Neural progenitor cell (in vitro differentiated cells): Measurements from ENCODE around the gene RRAGD. TPM values are rescaled to one million over a fixed set of nuclear protein-coding genes. Genes with fewer than 3 reads are reported as not detected.

Source experiments
- DNase-seq: peaks from one replicate; pipeline ENCODE4 v3.0.0-alpha.2; 2016; ENCODE audit warnings: low spot score
- H2AFZ ChIP-seq: fragments of 200-600 bp; sonication (generic); replicated peaks from 2 replicates; pipeline ENCODE4 v1.6.1; 2016; ENCODE audit warnings: antibody characterized with exemption
- H3F3A ChIP-seq: fragments of 200-600 bp; sonication (generic); 2 replicates; pipeline ENCODE4 v1.6.1; 2016; ENCODE audit warnings: antibody characterized with exemption, low read depth
- H3K27ac ChIP-seq: fragments of 200-600 bp; sonication (generic); 2 replicates; pipeline ENCODE4 v1.5.1; 2016; ENCODE audit warnings: mild to moderate bottlenecking
- H3K27me3 ChIP-seq: fragments of 200-600 bp; sonication (generic); 2 replicates; pipeline ENCODE4 v1.6.1; 2016; ENCODE audit warnings: mild to moderate bottlenecking, moderate library complexity
- H3K36me3 ChIP-seq: fragments of 200-600 bp; sonication (generic); 2 replicates; pipeline ENCODE4 v1.5.1; 2016
- H3K4me1 ChIP-seq: fragments of 200-600 bp; sonication (generic); 2 replicates; pipeline ENCODE4 v1.6.1; 2016; ENCODE audit warnings: mixed run types
- H3K4me2 ChIP-seq: fragments of 200-600 bp; sonication (generic); 2 replicates; pipeline ENCODE4 v1.6.1; 2016
- H3K4me3 ChIP-seq: fragments of 200-600 bp; sonication (generic); 2 replicates; pipeline ENCODE4 v1.5.1; 2016
- H3K79me2 ChIP-seq: fragments of 200-600 bp; sonication (generic); 2 replicates; pipeline ENCODE4 v1.6.1; 2016; ENCODE audit warnings: low read depth
- H3K9ac ChIP-seq: fragments of 200-600 bp; sonication (generic); 2 replicates; pipeline ENCODE4 v1.6.1; 2016
- H3K9me3 ChIP-seq: fragments of 200-600 bp; sonication (generic); 2 replicates; pipeline ENCODE4 v1.5.1; 2016; ENCODE audit warnings: low read depth
- H4K20me1 ChIP-seq: fragments of 200-600 bp; sonication (generic); 2 replicates; pipeline ENCODE4 v1.6.1; 2016; ENCODE audit warnings: low read depth
- H3K27ac Mint-ChIP-seq: 3 replicates; pipeline ENCODE4 v1.8.0; 2021; ENCODE audit warnings: mixed read lengths
- H3K27me3 Mint-ChIP-seq: 2 replicates; pipeline ENCODE4 v1.8.0; 2022; ENCODE audit warnings: low read depth, mild to moderate bottlenecking, inconsistent platforms, moderate library complexity, mixed read lengths; ENCODE audit not compliant: insufficient read depth
- H3K36me3 Mint-ChIP-seq: 3 replicates; pipeline ENCODE4 v1.8.0; 2021; ENCODE audit warnings: mixed read lengths
- H3K4me1 Mint-ChIP-seq: 3 replicates; pipeline ENCODE4 v1.8.0; 2021; ENCODE audit warnings: mixed read lengths
- H3K4me3 Mint-ChIP-seq: 3 replicates; pipeline ENCODE4 v1.8.0; 2021; ENCODE audit warnings: mild to moderate bottlenecking, moderate library complexity, mixed read lengths
- H3K9me3 Mint-ChIP-seq: 3 replicates; pipeline ENCODE4 v1.8.0; 2020; ENCODE audit warnings: mixed read lengths
- EZH2 ChIP-seq: fragments of 200-600 bp; sonication (generic); IDR thresholded peaks from 2 replicates; pipeline ENCODE4 v1.6.1; 2017; ENCODE audit warnings: antibody characterized with exemption, mild to moderate bottlenecking, moderate library complexity
- EZH2phosphoT487 ChIP-seq: fragments of 200-600 bp; sonication (generic); IDR thresholded peaks from 2 replicates; pipeline ENCODE4 v1.6.1; 2017; ENCODE audit warnings: antibody characterized with exemption
- total RNA-seq: library from RNA; depleted of rRNA; stranded (reverse); fragments of >200 nt; gene quantifications from 2 replicates; pipeline ENCODE4 v1.2.3, GENCODE V29; 2015; ENCODE audit warnings: low replicate concordance
- TF ChIP-seq, protein P1 (sequence below): fragments of 200-600 bp; sonication (generic); IDR thresholded peaks from 2 replicates; pipeline ENCODE4 v1.5.1; 2017; ENCODE audit warnings: antibody characterized with exemption, mild to moderate bottlenecking

RRAGD gene
- total RNA-seq, 1 donor from 2014 or later = 20.7 TPM

DNA sequence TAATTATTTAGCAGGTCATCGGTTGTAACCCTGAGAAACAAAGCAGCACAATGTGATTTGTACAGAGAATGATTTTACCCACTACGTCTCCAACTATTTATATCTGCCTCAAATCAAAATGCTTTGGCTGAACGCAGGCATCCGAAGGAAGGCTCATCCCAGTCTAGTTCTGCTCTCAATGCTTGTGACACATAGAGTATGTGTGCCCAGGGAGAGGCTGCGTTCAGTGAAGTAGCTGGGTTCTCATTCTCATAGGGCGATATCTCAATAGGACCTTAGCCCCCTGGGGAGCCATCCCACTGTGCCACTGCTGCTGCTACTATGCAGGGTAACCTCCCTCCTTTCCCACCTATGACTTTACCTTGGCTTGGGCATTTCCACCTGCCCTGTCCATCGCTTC is 97.4 kb downstream of the RRAGD start:
- Histone ChIP-seq H3K36me3 (no peaks in the 10 kb centered on the region), H3K4me3 (no peak overlapping the region), H3K4me2 (no peak overlapping the region), H4K20me1 (no peaks in the 10 kb centered on the region), H3K27ac (no peak overlapping the region), H3K27me3 (no peaks in the 10 kb centered on the region), H3K9me3 (no peaks in the 10 kb centered on the region), H2AFZ (no peak overlapping the region), H3K79me2 (no peaks in the 10 kb centered on the region), H3F3A (peaks cover 10% of the 10 kb centered on the region), H3K4me1 (peaks cover 19% of the 10 kb centered on the region), H3K9ac (no peak overlapping the region)
- H3K4me1 Mint-ChIP-seq = peaks cover 35% of the 10 kb centered on the region
- TF ChIP-seq, protein P1, sequence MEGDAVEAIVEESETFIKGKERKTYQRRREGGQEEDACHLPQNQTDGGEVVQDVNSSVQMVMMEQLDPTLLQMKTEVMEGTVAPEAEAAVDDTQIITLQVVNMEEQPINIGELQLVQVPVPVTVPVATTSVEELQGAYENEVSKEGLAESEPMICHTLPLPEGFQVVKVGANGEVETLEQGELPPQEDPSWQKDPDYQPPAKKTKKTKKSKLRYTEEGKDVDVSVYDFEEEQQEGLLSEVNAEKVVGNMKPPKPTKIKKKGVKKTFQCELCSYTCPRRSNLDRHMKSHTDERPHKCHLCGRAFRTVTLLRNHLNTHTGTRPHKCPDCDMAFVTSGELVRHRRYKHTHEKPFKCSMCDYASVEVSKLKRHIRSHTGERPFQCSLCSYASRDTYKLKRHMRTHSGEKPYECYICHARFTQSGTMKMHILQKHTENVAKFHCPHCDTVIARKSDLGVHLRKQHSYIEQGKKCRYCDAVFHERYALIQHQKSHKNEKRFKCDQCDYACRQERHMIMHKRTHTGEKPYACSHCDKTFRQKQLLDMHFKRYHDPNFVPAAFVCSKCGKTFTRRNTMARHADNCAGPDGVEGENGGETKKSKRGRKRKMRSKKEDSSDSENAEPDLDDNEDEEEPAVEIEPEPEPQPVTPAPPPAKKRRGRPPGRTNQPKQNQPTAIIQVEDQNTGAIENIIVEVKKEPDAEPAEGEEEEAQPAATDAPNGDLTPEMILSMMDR = no peak
- TF ChIP-seq EZH2phosphoT487 (no peak), EZH2 (no peak)
- no peak overlapping the region for H3K27ac Mint-ChIP-seq
- peaks cover 9% of the 10 kb centered on the region for H3K36me3 Mint-ChIP-seq
- H3K9me3 Mint-ChIP-seq = peaks cover 12% of the 10 kb centered on the region
- peaks cover 7% of the 10 kb centered on the region for H3K27me3 Mint-ChIP-seq
- H3K4me3 Mint-ChIP-seq = no peak overlapping the region
- DNase-seq = no peak

Other genes with a start within 250 kb of the RRAGD start
- not detected in 2 replicates for gene GABRR1, start 194.9 kb downstream of the RRAGD start, total RNA-seq
- 0.28 TPM in 1 of 2 replicates, not detected in the other for gene GABRR2, start 97.0 kb downstream of the RRAGD start, total RNA-seq
- gene UBE2J1, start 59.6 kb downstream of the RRAGD start, total RNA-seq = 27.4 and 43.0 TPM in 2 replicates
- 36.3 and 45.0 TPM in 2 replicates for gene ANKRD6, start 20.9 kb upstream of the RRAGD start, total RNA-seq
- gene LYRM2, start 226.5 kb upstream of the RRAGD start, total RNA-seq = 21.6 and 37.1 TPM in 2 replicates